ENCODE results near the gene GPALPP1.
"Not testable (repeated sequence)": the region's sequence is repeated elsewhere in the genome, so short reads cannot be mapped to it uniquely, and the experiment has no call there.

The GPALPP1 gene

GRCh38 chr13:45007225-45007624 lies 17.9 kb downstream of the GPALPP1 start:
- DNase-seq (ENCODE audit: low read depth in 2 of 2) = no peak

- no peak for DNase-seq (ENCODE audit: low read depth in 2 of 2)
Observed at GRCh38 chr13:45007823-45008222, 18.5 kb downstream of the GPALPP1 start.

GRCh38 chr13:45011198-45011597 lies 21.9 kb downstream of the GPALPP1 start:
- no peak for DNase-seq (ENCODE audit: low read depth in 2 of 2)

- no peak for DNase-seq (ENCODE audit: low read depth in 2 of 2)
Observed at GRCh38 chr13:45015300-45015699, 26.0 kb downstream of the GPALPP1 start.

GRCh38 chr13:45016792-45017425 lies 27.6 kb downstream of the GPALPP1 start:
- no peak for DNase-seq (ENCODE audit: low read depth in 2 of 2)

- DNase-seq (ENCODE audit: low read depth in 2 of 2) = not testable (repeated sequence)
Observed at GRCh38 chr13:45019981-45020380, 30.6 kb downstream of the GPALPP1 start.

GRCh38 chr13:45021250-45021649 lies 31.9 kb downstream of the GPALPP1 start:
- no peak for DNase-seq (ENCODE audit: low read depth in 2 of 2)

GRCh38 chr13:45024847-45025246 lies 35.5 kb downstream of the GPALPP1 start:
- no peak for DNase-seq (ENCODE audit: low read depth in 2 of 2)

- no peak for DNase-seq (ENCODE audit: low read depth in 2 of 2)
Observed at GRCh38 chr13:45034342-45034741, 45.0 kb downstream of the GPALPP1 start.

- DNase-seq (ENCODE audit: low read depth in 2 of 2) = no peak
Observed at GRCh38 chr13:45036206-45036605, 46.9 kb downstream of the GPALPP1 start.

- no peak for DNase-seq (ENCODE audit: low read depth in 2 of 2)
Observed at GRCh38 chr13:45040173-45040572, 50.8 kb downstream of the GPALPP1 start.

GRCh38 chr13:45040622-45041021 lies 51.3 kb downstream of the GPALPP1 start:
- DNase-seq (ENCODE audit: low read depth in 2 of 2) = no peak

- no peak for DNase-seq (ENCODE audit: low read depth in 2 of 2)
Observed at GRCh38 chr13:45042539-45042938, 53.2 kb downstream of the GPALPP1 start.

- DNase-seq (ENCODE audit: low read depth in 2 of 2) = no peak
Observed at GRCh38 chr13:45046445-45046844, 57.1 kb downstream of the GPALPP1 start.

GRCh38 chr13:45047394-45048310 lies 58.3 kb downstream of the GPALPP1 start:
- DNase-seq (ENCODE audit: low read depth in 2 of 2) = peak; percentile 47 to 55

- DNase-seq (ENCODE audit: low read depth in 2 of 2) = no peak
Observed at GRCh38 chr13:45048890-45049407, 59.6 kb downstream of the GPALPP1 start.

GRCh38 chr13:45049478-45049877 lies 60.1 kb downstream of the GPALPP1 start:
- no peak for DNase-seq (ENCODE audit: low read depth in 2 of 2)

- no peak for DNase-seq (ENCODE audit: low read depth in 2 of 2)
Observed at GRCh38 chr13:45051315-45051714, 62.0 kb downstream of the GPALPP1 start.

- DNase-seq (ENCODE audit: low read depth in 2 of 2) = no peak
Observed at GRCh38 chr13:45055198-45055901, 66.0 kb downstream of the GPALPP1 start.

GRCh38 chr13:45055902-45056648 lies 66.7 kb downstream of the GPALPP1 start:
- DNase-seq (ENCODE audit: low read depth in 2 of 2) = no peak

- no peak for DNase-seq (ENCODE audit: low read depth in 2 of 2)
Observed at GRCh38 chr13:45060062-45060461, 70.7 kb downstream of the GPALPP1 start.
